Measurements from ENCODE around the gene DRD3. TPM values are rescaled to one million over a fixed set of nuclear protein-coding genes. Genes with fewer than 3 reads are reported as not detected.

The DRD3 gene
- total RNA-seq, 1 experiment from 2014 or later = not detected

DNA sequence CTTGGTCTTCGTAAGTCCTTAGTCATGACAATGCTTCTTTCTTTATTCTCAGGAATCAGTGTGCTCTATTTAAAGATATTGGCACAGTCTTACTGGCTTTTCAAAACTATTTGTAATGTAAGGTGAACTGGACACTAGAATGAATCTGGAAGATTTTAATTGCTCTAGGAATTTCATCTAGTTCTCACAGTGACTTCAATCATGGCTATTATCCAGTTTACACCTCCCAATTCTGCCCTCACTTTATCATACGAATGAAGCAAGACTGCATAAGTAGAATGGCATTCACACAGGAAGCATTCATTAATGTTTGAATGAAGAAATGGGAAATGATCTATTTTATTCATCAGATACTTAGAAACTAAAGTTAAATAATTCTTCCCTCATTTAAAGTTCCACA, 26.7 kb upstream of the DRD3 start:
- Mint-ChIP-seq H3K27me3 (ENCODE audit: low read depth) (no peaks in the 10 kb centered on the region; the same call in 1 of the 2 replicates), H3K4me1 (peaks cover 4 to 7% of the 10 kb centered on the region in 2 experiments; a peak in 2 of 4 replicates), H3K9me3 (peaks cover 0 to 5% of the 10 kb centered on the region in 2 experiments; a peak in 1 of 5 replicates), H3K36me3 (ENCODE audit: insufficient read depth in 1 of 3, low read depth in 3 of 3) (no peaks in the 10 kb centered on the region), H3K4me3 (no peak overlapping the region), H3K27ac (no peak overlapping the region)
- no peaks in the 10 kb centered on the region for H3K23me2 ChIP-seq (ENCODE audit: insufficient read length, low read depth, low read length, poor library complexity, severe bottlenecking)
- no peak overlapping the region for H4K5ac ChIP-seq (ENCODE audit: insufficient read length, low read depth, low read length)
- no peak overlapping the region for H3K4ac ChIP-seq (ENCODE audit: low read depth, low read length)
- H3K9ac ChIP-seq (ENCODE audit: extremely low read depth, insufficient read length, low read length) = no peak overlapping the region
- no peaks in the 10 kb centered on the region for H3K9me3 ChIP-seq (ENCODE audit: control insufficient read depth, low read depth, low read length)
- no peak overlapping the region for H3K56ac ChIP-seq (ENCODE audit: insufficient read length, low read depth, low read length)
- no peak overlapping the region for H2BK20ac ChIP-seq (ENCODE audit: low read depth, low read length, poor library complexity, severe bottlenecking)
- no peak for TF ChIP-seq CTCF (conservative IDR thresholded peaks at IDR 0.05)
- H2BK12ac ChIP-seq (ENCODE audit: insufficient read length, low read depth, low read length) = no peak overlapping the region
- H2BK120ac ChIP-seq (ENCODE audit: low read depth, low read length, poor library complexity, severe bottlenecking) = no peak overlapping the region
- H3K27ac ChIP-seq (ENCODE audit: insufficient read length, low read depth, low read length) = no peak overlapping the region
- no peak overlapping the region for H2BK5ac ChIP-seq (ENCODE audit: insufficient read length, low read length)
- no peak overlapping the region for H2BK15ac ChIP-seq (ENCODE audit: low read depth, low read length)
- H3K79me2 ChIP-seq (ENCODE audit: insufficient read depth, low read length) = no peaks in the 10 kb centered on the region
- no peak overlapping the region for H3T11ph ChIP-seq (ENCODE audit: low read length)
- no peaks in the 10 kb centered on the region for H4K20me1 ChIP-seq (ENCODE audit: control insufficient read depth, insufficient read depth, insufficient read length)
- H3K18ac ChIP-seq (ENCODE audit: insufficient read length, low read depth, low read length) = no peak overlapping the region
- no peak for DNase-seq
- no peak overlapping the region for H2AFZ ChIP-seq (ENCODE audit: low read length)
- no peak overlapping the region for H3K23ac ChIP-seq (ENCODE audit: insufficient read length, low read depth, low read length)
- WGBS (ENCODE audit: extremely low coverage, insufficient read length, low lambda C conversion rate) = no CpG with 5 or more reads among the region's 2 CpGs
- no peak overlapping the region for H2AK5ac ChIP-seq (ENCODE audit: insufficient read length, low read length)
- no peaks in the 10 kb centered on the region for H3K79me1 ChIP-seq (ENCODE audit: insufficient read depth, low read depth, low read length, poor library complexity, severe bottlenecking)
- no peak overlapping the region for H4K91ac ChIP-seq (ENCODE audit: insufficient read length, low read depth, low read length)
- no peak overlapping the region for H3K14ac ChIP-seq (ENCODE audit: insufficient read depth, low read length)
- no peak overlapping the region for H3K4me2 ChIP-seq (ENCODE audit: insufficient read depth, insufficient read length, low read length)
- no peaks in the 10 kb centered on the region; the same call in 1 of the 2 replicates for H3K4me1 ChIP-seq (ENCODE audit: insufficient read depth, low read length)
- no peaks in the 10 kb centered on the region; the same call in 1 of the 2 replicates for H3K27me3 ChIP-seq (ENCODE audit: insufficient read depth, low read length)
- H4K8ac ChIP-seq (replicated peaks; ENCODE audit: insufficient read length, low read depth, low read length) = no peak overlapping the region

Measured in H9 (cell line).